Natural killer cell (primary cell): ENCODE data around the gene KCNQ2. TPM values are rescaled to one million over a fixed set of nuclear protein-coding genes. Genes with fewer than 3 reads are reported as not detected.

ENCODE experiments used
- ATAC-seq, 3 donors: fragments of 150-1000 bp in 2 of 3; fragments of 200-7000 bp in 1 of 3; cut with Tn5 transposase; 1 replicate in 1 of 3; 2 replicates in 2 of 3; pipeline ENCODE4 v1.10.0; 2021; ENCODE audit warnings: mild to moderate bottlenecking in 2 of 3, moderate library complexity in 2 of 3
- DNase-seq, 2 donors: peaks; one replicate each; pipeline versions ENCODE4 v3.0.0 to v3.0.0-alpha.2; 2013 to 2021; ENCODE audit warnings: mixed read lengths in 1 of 2
- H3K27ac ChIP-seq: one replicate; pipeline ENCODE4 v1.5.1; 2013; ENCODE audit warnings: mild to moderate bottlenecking, low read length
- H3K27me3 ChIP-seq: one replicate; pipeline ENCODE4 v1.6.1; 2013; ENCODE audit warnings: low read length; ENCODE audit not compliant: control insufficient read depth, insufficient read depth
- H3K36me3 ChIP-seq: one replicate; pipeline ENCODE4 v1.6.1; 2013; ENCODE audit warnings: low read length; ENCODE audit not compliant: control insufficient read depth, insufficient read depth
- H3K4me1 ChIP-seq: one replicate; pipeline ENCODE4 v1.6.1; 2013; ENCODE audit warnings: low read length; ENCODE audit not compliant: control insufficient read depth, insufficient read depth
- H3K4me3 ChIP-seq: one replicate; pipeline ENCODE4 v1.5.1; 2013; ENCODE audit warnings: low read length
- H3K9me3 ChIP-seq: one replicate; pipeline ENCODE4 v1.6.1; 2013; ENCODE audit warnings: low read length; ENCODE audit not compliant: control insufficient read depth, insufficient read depth
- H3K27ac Mint-ChIP-seq, 2 donors: one replicate each; pipeline ENCODE4 v1.8.0; 2022; ENCODE audit warnings: mild to moderate bottlenecking in 2 of 2, mixed read lengths in 2 of 2, moderate library complexity in 1 of 2
- H3K27me3 Mint-ChIP-seq, 2 donors: one replicate each; pipeline ENCODE4 v1.8.0; 2022; ENCODE audit warnings: low read depth in 2 of 2, mixed read lengths in 2 of 2
- H3K36me3 Mint-ChIP-seq: one replicate; pipeline ENCODE4 v1.8.0; 2022; ENCODE audit warnings: mixed read lengths
- H3K4me1 Mint-ChIP-seq, 2 donors: one replicate each; pipeline ENCODE4 v1.8.0; 2022; ENCODE audit warnings: mixed read lengths in 2 of 2
- H3K4me3 Mint-ChIP-seq: one replicate; pipeline ENCODE4 v1.8.0; 2022; ENCODE audit warnings: mild to moderate bottlenecking, moderate library complexity, mixed read lengths
- H3K9me3 Mint-ChIP-seq, 2 donors: one replicate each; pipeline ENCODE4 v1.8.0; 2022; ENCODE audit warnings: mixed read lengths in 2 of 2
- CTCF ChIP-seq: fragments of 200-600 bp; IDR thresholded peaks from one replicate; pipeline ENCODE4 v1.8.0; 2022; ENCODE audit warnings: antibody characterized with exemption
- WGBS: methylation state at CpG from one replicate; pipeline ENCODE4 v1.1.7; 2013; ENCODE audit warnings: missing lambda C conversion rate; ENCODE audit not compliant: insufficient coverage; 5-methylcytosine and 5-hydroxymethylcytosine counted together
- intact Hi-C: fragments of 100-400 bp; cut with micrococcal nuclease; formaldehyde crosslinking; loops from one replicate; pipeline ENCODE4 v1.14.2; 2022
- total RNA-seq, 4 donors: library from RNA; stranded (reverse); fragments of 120-200 nt in 1 of 4; gene quantifications; one replicate each; pipeline versions ENCODE4 v1.2.3 to v1.2.4, GENCODE V29; 2013 to 2022

KCNQ2 gene
- total RNA-seq, 3 donors from 2014 or later (not counting 1 experiment from before 2014, with no cell fraction given), result not detected

DNA sequence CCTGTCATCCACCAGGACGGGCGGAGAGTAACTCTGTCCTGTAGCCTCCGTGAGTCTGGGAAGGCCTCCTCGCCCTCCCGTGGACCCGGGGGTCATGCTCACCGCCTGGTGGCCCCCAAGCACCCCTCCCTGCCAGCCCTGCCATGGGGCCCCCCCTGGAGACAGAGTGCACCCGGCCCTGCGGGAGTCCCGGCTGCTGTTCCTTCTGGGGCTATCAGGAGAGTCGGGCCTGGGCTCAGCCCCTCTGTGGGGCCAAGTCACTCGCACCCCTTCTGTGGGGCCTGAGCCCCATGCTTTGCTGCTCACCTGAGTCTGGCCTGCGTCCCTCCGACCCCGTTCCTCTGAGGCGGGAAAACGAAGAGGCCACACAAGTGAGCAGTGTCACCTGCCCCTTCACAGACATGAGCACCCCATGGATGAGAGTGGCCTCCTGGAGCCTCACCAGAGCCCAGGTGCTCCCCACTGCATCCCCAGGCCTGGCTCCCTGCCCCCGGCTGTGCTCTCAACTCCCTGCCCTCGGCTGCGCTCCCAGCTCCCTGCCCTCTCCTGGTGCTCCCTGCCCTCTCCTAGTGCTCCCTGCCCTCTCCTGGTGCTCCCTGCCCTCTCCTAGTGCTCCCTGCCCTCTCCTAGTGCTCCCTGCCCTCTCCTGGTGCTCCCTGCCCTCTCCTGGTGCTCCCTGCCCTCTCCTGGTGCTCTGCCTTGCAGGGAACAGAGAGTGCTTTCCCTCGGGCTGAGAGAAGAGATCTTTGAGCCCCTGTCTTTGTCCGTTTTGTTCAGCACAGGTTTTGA lies 106.7 kb downstream of the KCNQ2 start:
- Mint-ChIP-seq H3K36me3 (no peaks in the 10 kb centered on the region), H3K4me1 (no peaks in the 10 kb centered on the region), H3K4me3 (no peak overlapping the region), H3K9me3 (no peaks in the 10 kb centered on the region), H3K27me3 (peaks cover 5 to 7% of the 10 kb centered on the region in 2 donors), H3K27ac (no peak overlapping the region)
- WGBS, result 84% methylated on average over 22 of the region's 22 CpGs
- TF ChIP-seq CTCF, result no peak
- H3K27me3 ChIP-seq, result peaks cover 13% of the 10 kb centered on the region
- ATAC-seq (no peak), DNase-seq (no peak)
- H3K36me3 ChIP-seq, result no peaks in the 10 kb centered on the region
- no peak overlapping the region for H3K27ac ChIP-seq
- H3K4me3 ChIP-seq, result no peak overlapping the region
- H3K9me3 ChIP-seq, result no peaks in the 10 kb centered on the region
- intact Hi-C loops, result no loop called here
- no peaks in the 10 kb centered on the region for H3K4me1 ChIP-seq

GRCh38 chr20:63364801-63365585 lies 107.5 kb downstream of the KCNQ2 start:
- no peak for TF ChIP-seq CTCF
- Histone ChIP-seq H3K4me3 (no peak overlapping the region), H3K36me3 (no peaks in the 10 kb centered on the region), H3K9me3 (no peaks in the 10 kb centered on the region), H3K4me1 (no peaks in the 10 kb centered on the region), H3K27me3 (peaks cover 18% of the 10 kb centered on the region), H3K27ac (no peak overlapping the region)
- ATAC-seq (no peak), DNase-seq (no peak)
- no peaks in the 10 kb centered on the region for H3K36me3 Mint-ChIP-seq
- H3K9me3 Mint-ChIP-seq, result no peaks in the 10 kb centered on the region
- H3K4me1 Mint-ChIP-seq, result no peaks in the 10 kb centered on the region
- H3K27ac Mint-ChIP-seq, result no peak overlapping the region
- H3K4me3 Mint-ChIP-seq, result no peak overlapping the region
- WGBS, result 67% methylated on average over 19 of the region's 20 CpGs
- intact Hi-C loops, result no loop called here
- H3K27me3 Mint-ChIP-seq, result peaks cover 5 to 7% of the 10 kb centered on the region in 2 donors

DNA sequence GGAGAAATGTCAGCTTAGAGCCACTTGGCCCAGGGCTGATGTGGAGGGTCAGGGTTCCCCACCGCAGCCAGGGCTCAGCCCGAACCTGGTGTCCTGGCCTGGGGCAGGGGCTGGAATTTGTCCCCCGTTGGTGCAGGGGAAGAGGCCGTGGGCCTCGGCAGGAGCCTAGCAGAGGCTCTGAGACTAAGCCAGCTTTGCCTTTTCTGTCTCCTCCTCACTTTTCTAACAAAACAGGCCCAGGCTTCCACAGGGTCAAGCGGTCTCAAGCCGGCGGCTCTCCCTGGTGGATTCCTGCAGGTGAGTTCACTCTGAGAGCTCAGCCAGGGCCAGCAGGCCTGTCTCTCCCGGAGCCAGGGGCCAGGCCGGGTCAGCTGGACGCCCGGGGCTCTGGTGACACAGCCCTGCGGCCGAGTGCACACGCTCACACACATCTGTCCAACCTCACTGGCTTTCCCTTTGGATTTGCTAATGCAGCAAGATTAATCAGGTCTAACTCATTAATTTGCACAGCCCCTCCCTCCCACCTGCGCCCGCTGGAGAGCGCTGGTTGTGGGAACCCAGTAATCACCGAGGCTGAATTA lies 108.4 kb downstream of the KCNQ2 start:
- TF ChIP-seq CTCF, result no peak
- H3K9me3 ChIP-seq, result no peaks in the 10 kb centered on the region
- WGBS, result 81% methylated on average over 19 of the region's 19 CpGs
- Mint-ChIP-seq H3K36me3 (no peaks in the 10 kb centered on the region), H3K4me3 (no peak overlapping the region), H3K27ac (no peak overlapping the region), H3K4me1 (no peaks in the 10 kb centered on the region), H3K27me3 (peaks cover 5 to 9% of the 10 kb centered on the region in 2 donors), H3K9me3 (no peaks in the 10 kb centered on the region)
- ATAC-seq, result no peak
- no peaks in the 10 kb centered on the region for H3K4me1 ChIP-seq
- H3K27ac ChIP-seq, result no peak overlapping the region
- H3K4me3 ChIP-seq, result no peak overlapping the region
- intact Hi-C loops, result no loop called here
- DNase-seq, result no peak
- H3K36me3 ChIP-seq, result no peaks in the 10 kb centered on the region
- H3K27me3 ChIP-seq, result peaks cover 21% of the 10 kb centered on the region
